ENCODE measurements around the gene EXT2.

Gene EXT2

DNA sequence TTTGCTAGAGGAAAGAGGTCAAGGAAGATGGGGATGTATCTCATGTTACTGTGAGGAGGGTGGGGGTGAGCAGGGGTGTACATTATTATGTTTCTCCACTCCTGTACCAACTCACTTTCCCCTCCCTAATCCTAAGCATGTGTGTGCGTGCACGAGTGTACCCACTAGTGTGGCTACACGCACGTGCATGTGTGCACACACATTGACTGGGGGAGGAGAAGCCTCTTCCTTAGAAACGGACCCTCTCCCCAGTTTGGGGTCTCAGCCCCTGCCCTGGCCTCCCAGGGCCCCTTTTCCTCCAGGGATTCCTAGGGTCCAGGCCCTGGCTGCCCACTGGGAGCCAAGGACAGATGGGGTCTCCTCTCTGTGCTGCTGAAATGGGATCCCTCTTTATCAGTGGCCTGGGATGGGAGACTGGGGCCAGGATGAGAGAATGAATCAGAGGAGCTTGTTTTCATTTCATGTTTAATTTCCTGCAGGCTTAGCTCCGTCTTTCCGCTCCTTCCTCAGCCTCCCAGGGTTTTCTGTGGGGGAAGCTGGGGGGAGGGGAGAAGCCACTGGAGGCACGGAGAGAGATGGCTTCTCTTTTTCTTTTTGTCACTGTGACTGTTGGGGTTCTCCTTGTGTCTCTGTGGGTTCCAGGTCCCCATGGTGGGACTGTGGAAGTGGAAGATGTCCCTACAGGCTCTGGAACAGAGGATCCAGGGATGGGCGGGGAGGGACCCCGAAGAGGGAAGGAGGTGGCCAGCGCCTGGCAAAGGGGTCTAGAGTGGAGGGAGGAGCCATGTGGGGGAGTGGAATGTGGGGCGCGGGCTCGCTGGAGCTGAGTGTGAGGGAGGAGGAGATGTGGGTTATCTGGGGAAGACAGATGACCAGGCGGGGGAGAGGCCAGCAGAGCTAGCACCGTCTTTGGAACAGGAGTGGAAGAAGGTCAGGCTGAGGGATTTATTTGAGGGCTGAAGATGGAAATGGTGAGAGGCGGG lies 174.2 kb downstream of the EXT2 start:
- no peak for DNase-seq

DNA sequence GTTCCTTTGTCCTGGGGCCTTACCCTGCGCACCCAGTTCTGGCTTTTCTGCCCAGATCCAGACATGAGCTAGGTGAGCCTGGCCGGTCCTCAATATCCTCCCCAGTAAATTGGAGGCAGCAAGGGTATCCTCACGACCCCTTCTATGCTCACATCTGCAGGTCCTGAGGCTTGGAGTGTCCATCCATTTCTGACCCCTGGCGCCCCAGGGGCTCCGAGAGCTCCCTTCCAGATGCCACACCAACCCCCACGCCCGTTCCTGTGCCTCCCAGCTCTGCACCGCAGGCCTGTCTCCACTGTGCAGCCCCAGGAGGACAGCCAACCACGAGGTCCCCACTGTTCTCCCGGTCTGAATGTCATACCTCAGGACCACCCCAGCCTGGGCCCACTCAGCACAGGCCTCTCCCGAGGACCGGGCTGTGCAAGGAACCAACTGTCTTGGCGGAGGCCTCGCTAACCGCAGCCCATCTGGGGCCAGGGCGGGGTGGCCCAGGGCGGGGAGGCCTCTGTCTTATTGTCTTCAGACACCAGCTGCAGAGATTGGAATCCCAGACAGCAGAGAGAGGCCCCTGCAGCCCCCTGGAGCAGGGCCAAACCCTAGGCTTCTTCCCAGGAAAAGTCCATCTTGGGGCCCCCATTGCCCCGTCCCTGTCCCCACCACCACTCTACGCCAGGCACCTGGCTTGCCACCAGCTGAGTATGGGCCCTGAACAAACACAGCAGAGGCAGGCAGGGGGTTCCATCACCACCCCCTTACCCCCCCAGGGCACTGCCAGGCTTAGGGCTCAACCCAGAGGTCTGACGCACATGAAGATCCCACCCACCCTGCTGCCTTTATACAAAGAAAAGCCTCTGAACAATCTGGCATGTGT lies 175.2 kb downstream of the EXT2 start:
- no peak for DNase-seq

DNA sequence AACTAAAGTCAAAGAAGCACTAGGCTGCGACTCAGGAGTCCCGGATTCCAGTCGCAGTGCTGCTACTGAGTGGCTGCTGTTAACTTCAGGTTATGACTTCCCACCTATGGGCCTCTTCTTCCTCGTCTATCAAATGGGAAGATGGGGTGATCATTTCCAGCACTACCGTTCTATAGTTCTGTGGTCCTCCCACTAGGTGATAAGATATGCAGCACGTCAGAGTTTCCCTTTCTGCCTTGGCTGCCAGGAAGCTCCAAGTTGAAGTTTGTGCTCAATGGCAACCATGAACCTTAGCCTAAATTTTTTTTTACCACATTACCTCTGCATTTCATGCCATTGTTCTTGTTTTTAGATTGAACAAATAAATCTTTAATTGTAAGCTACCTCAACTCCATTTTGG lies 175.8 kb downstream of the EXT2 start:
- DNase-seq = no peak

DNA sequence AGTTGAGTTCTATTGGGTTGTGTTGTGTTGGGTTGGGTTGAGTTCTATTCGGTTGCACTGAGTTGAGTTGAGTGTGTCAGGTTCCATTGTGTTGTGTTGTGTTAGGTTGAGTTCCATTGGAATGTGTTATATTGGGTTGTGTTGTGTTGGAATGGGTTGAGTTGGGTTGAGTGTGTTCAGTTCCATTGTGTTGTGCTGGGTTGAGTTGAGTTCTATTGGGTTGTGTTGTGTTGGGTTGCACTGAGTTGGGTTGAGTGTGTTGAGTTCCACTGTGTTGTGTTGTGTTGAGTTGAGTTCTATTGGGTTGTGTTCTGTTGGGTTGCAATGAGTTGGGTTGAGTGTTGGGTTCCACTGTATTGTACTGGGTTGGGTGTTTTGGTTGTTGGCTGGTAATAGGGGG lies 178.9 kb downstream of the EXT2 start:
- no peak for DNase-seq

DNA sequence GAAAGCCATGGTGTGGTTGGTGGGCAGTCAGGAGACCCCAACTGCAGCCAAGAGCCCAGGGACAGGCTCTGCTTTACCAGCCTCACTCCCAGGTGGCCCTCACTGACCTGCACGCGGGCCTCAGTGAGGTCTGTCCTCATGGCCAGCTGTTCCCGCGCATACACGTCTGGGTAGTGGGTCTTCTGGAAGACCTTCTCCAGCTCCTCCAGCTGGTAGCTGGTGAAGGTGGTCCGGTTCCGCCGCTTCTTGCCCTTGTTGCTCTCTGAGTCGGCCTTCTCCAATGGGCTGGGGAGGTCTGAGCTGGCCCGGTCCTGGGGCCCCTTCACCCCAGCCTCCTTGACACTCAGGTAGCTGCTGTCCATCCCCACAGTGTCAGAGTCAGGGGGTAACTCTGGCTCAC lies 179.8 kb downstream of the EXT2 start:
- no peak for DNase-seq

DNA sequence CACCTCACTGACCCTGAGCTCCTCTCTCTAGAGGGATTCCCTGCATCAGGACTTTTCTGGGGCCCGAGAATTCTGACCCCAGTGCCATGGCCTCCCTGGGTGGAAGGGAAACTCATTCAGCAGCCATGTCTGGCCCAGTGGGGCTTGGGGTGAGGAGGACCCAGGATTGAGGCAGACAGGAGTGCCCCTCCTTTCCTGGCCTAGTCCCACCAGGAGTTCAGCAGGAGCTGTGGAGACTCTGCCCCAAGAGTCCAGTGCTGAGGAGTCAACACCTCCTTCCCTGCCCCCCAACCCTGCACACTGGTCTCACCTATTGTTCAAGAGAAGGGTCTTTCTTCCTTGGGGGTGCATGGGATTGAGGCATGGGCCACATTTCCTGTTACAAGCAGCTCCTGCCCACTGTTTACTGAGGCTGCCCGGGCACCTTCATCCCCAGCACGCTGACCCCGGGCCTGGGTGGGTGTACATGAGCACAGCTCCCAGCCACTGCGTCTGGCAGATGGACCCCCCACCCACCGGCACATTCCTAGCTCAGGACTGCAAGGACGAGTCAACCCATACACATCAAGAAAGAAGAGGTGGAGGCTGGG lies 180.6 kb downstream of the EXT2 start:
- DNase-seq = no peak

DNA sequence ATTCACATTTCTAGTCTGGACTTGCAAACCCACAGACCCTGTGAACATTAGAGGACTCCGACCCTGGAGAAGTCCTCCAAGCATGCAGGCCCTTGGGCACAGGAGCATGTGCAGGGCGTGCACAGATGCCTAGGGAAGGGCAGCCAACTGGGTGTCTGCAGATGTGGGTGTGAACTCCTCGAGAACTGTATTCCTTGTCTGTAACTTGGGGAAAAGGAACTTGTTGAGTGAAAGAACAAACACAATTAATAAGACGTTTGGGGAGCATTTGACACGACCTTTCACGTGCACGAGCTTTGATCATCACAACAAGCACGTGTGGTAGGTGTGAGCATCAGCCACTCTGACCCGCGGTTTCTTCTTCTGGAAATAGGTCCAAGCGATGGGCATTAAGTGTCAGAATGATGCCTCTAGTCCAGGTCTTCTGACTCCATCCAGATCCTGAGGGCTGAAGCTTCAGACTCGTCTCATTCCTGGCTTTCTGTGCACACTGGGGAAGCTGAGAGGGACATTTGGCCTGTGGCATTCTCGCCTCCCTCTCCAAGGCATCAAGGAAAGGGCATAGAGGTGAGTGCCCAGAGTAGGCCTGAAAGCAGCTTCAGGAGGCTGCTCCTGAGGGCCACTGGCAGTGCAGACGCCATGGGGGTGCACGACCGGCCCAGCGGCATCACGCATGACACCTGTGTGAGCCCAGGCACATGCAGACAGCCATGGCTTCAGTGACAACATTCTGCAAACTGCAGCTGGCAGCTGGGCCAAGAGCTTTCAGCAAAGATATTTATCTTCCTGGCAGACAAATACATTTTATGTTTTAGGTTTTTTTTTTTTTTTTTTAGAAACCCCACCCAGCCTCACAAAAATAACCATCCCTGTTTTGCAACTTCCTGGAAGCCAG lies 182.0 kb downstream of the EXT2 start:
- no peak for DNase-seq

DNA sequence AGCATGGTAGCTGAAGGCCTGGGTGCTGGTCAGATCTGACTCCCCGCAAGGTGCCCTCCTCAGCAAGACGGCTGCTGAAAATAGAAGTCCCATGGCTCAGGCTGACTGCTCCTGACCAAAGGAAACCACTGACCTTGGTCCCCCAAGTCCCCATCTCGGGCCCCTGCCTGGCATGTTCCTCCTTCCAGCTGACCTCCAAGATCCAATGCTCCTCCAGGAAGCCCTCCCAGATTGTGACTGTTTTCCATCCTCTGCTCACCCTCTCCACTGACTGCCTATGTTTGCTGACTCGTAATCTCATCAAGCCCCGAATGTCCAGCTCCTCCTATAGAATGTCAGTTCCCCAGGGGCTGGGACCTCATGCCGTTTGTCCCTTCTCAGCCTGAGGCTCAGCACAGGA lies 184.0 kb downstream of the EXT2 start:
- DNase-seq = no peak

DNA sequence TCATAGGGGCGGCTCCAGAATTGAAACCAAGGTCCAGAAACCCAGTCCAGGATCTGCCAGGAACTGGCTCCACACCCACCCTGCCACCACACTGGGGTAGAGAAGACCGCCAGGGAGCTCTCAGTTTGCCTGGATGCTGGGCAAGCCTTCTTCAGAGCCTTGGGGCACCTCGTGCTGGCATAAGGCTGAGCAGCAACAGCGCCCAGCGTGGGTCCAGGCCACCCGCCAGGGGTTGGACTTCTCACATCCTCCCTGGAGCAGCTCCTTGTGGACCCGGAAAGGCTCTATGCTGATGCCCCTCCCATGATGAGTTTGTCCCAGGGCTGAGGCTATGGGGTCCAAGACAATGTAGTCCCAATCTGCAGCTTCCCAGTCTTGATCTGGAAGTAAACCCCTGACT lies 184.8 kb downstream of the EXT2 start:
- no peak for DNase-seq

DNA sequence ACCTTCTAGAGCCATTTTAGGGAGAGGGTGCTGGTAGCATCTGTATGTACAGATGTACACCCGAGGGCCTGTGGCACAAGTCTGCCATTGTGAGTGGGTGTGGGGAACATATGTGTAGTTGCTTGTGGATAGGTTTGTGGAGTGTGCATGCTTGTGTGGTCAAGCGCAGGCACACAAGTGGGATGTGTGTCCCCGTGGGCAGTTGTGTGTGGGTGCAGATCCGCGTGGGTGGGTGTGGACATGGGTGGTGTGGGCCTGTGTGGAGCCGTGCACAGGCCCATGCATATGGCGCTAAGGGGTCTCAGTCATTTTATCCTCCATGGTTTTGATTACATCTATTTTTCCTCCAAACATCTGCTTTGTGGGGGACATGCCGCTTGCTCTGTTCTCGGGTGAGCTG lies 185.7 kb downstream of the EXT2 start:
- DNase-seq = no peak

DNA sequence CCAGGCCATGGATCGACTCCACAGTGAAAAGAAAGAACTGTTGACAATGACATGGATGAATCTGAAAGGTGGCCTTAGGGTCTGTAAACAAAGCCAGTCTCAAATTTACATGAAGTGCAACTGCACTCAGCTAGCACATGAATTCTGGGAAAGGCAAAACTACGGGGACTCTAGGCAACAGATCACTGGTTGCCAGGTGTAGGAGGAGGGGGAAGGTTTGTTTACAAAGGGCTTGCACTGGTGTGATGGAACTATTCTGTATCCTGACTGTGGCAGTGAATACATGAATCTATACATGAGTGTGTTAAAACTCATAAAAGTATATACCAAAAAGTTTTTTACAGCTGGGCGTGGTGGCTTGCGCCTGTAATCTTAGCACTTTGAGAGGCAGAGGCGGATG lies 187.1 kb downstream of the EXT2 start:
- DNase-seq = no peak

DNA sequence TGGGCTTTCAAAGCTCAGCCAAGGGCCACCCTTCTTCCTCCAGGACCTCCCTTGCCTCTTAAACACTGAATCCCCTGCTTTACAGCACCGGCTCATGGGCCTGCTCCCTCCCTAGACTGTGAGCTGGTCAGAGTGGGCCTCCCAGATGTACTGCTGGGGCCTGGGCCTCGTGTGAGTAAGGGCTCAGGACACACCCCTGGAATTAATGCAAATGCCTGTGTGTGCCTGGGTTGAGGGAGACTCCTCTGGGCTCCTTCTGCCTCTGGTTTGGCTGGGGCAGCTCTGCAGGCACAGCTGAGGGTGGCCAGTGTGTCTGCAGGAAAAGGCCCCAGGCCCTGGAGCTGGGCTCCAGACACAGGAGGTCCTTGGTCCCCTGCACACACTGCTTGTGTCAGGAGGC lies 190.3 kb downstream of the EXT2 start:
- no peak for DNase-seq

DNA sequence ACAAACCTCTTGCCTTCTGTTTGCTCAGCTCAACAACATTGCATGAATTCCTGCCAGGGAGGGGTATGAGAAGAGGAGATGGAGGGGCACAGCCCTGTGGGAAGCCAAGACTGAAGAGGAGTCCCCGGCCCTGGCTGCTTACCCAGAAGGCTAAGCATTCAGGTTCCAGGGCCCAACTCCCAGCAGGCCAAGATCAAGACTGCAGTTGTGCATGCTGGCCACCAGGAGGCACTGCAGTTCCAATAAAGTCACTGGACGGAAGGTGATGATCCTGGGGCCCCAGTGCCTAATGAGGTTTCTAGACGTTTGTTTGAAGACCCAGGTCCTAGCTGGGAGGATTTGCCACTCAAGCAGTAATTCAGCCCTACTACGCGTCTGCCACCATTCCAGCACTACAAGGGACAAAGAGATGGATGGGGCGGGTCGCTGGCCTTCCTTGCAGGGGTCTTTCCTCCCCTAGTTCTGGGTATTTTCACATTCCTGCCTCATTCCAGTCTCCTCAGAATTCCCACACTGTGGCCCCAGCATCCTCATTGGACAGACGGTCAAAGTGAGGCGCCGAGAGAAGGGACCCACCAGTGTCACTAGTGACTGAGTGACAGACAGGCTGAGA lies 190.9 kb downstream of the EXT2 start:
- DNase-seq = peak; percentile 55

DNA sequence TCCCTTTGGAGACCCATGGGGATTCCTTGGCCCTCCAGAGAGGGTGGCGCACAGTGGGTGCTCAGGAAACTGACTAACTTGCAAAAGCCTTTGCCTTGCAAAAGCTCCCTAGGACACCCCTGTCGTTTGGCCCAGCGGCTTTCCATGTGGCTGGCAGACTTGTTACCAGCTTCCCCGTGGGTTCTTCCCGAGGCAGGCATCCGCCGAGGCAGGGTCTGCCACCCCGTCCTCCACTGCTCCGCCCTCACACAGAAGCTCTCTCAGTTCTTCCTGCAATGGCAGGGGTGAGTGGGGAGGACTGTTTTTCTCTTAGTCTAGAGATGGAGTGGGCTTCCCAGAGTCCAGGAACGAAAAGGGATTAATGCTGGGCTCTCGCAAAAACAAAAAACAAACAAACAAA lies 191.4 kb downstream of the EXT2 start:
- DNase-seq = no peak

DNA sequence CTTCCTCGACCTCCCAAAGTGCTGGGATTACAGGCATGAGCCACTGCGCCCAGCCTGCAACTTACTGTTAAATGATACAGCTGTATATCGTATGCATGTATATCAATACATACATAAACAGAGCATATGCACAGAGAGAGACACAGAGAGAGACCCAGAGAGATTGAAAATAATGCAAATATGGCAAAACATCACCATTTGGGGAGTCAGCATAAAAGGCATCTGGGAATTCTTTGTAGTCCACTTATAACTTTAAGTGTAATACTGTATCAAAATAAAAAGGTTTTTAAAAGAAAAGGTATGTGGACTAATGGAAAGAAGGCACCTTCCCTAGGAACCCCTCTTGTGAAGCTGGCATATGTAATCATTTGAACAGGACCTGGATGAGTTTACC lies 192.7 kb downstream of the EXT2 start:
- DNase-seq = no peak

DNA sequence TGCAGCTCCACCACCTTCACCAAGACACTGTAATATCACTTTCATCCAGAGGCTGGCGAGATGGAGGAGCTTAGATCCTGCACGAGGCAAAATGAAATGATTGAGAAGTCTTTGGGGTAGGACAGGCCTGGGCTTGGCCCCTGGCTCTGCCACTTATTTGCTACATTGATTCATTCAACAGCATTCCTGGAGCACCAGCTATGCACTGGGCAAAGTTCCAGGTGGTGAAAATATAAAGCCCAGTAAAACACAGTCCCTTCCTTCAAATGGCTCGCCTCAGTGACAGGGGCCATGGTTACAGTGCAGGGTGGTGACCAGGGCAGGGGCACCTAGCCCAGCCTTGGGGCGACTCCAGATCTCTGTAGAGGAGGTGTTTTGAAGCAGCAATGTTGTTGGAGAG lies 194.7 kb downstream of the EXT2 start:
- DNase-seq = no peak
